Astrocyte of the hippocampus (primary cell): ENCODE measurements around the gene RORC.
A peak's percentile ranks its signal among the peaks of the same experiment; 100 is the strongest.

Experiments used
- DNase-seq: peaks from one replicate; pipeline ENCODE4 v3.0.0; 2011; ENCODE audit warnings: low read depth, low spot score

The RORC gene

DNA sequence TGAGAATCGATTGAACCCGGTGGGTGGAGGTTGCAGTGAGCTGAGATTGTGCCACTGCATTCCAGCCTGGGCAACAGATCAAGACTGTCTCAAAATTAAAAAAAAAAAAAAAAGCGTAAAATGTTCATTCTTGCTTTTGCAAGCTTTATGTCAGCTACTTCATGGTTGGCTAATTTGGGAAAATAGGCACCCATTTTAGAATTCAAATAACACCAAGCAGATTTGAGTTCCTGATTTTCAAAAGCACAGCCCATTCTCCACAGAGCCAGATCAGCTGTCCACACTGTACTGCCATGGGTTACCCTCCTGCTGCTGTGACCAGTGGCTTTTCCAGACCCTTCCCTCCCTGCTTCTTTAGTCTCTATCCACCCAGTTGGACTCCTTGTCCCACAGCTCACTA is 17.5 kb upstream of the RORC start:
- DNase-seq = no peak

DNA sequence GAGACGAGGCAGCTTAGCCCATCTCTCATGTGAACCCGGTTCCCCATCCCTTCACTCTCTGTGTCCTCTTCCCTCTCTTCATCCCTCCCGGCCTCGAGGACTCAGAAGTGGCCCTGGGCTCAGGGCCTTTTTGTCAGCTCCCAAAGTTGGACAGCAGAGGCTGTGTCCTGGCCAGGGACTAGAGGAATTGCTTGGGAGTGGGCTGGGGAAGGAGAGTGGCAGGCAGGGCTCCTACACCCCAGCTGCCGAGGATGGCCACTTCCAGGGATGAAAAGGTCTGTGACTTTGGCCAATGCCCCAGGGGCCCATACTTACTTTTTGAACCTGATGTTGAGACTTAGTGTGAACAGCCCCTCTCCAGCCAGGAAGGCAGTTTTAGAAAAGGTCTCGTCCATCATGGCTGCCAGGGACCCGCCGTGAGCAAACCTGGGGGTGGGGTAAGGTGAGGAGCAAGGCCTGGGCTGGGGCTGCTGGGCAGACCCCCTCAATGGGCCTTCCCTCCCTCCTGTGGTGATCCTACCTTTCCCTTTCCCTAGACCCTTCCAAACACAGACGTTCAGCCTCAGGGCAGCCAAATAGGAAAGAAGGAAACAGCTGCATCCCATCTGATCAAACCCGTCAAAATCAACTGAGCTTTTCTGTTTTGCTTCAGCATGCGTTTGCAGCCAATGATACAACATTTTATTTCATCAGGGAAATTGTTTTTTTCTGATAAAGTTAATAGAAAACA is 16.4 kb upstream of the RORC start:
- DNase-seq = no peak

DNA sequence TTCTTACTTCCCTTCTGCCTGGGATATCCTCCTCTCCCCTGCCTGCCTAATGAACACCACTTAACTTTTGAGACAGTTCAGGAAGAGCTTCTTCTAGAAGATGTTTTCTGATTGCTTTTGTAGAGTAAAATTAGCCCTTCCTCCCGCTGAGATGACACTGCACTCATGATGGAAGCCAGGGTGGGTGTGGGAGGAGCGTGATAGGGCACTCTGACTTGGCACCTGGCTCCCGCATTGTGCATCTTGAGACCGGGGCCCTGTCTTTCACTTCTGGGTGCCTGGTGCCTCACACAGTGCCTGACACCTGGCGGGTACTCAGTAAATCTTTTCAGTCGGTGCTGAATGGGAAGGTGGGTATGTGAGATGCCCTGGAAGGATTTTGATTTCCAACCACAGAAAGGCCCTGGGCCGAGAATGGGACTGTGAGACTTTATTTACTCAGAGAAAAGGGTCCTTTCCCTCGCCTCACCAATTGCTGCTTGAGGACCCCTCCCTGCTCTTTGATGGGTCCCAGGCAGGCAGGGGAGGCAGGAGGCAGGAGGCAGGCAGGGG is 15.2 kb upstream of the RORC start:
- DNase-seq = no peak

DNA sequence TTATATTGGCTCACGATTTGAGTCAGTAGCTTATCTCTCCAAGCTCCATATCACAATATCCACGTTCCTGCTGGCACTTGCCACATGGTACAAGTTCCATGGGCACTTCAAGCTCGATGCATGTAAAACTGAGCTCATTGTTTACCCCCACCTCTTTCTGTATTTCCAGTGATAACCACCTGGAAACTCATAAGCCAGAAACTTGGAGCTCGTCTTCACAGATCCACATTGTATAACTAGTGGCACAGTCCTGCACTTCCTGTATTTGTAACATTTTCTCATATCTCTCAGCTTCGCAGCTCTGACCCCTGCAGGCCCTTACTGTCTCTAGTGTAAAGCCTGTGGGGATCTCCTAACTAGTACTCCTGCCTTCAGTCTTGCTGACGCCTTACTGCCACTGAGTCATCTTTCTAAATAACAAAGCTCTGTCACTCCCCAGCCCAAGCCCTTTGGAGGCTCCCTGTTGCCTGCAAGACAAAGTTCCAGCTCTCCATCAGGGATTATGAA is 14.5 kb upstream of the RORC start:
- DNase-seq = peak; percentile 66

DNA sequence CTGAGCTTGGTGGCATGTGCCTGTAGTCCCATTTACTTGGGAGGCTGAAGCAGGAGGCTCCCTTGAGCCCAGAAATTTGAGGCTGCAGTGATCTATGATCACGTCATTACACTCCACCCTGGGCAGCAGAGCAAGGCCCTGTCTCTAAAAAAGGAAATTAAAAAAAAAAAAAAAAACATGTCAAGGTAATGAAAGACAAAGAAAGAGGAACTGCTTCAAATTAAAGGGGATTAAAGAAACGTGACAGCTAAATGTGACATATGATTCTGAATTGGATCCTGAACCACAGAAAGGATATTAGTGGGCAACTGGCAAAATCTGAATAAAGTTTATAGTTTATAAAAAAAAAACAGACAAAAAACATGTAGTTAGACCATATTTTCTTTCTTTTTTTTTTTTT is 11.8 kb upstream of the RORC start:
- no peak for DNase-seq

DNA sequence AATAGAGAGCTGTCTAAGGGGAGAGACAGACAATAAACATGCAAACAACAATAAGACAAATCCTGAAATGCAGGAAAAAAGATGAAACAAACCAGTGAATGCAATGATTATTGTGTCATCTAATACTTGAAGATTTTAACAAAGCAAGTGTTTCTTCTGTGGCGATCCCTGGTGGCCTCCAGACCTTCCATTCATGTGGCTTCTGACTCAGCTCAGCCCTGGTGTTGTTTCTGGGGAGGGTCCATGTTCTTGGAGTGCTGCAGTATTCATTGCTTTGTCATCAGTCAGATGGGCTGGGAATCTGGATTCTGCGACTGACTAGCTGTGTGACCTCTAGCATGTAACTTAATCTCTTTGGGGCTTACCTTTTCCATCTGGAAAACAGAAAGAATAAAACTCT is 9.5 kb upstream of the RORC start:
- DNase-seq = peak; percentile 84

DNA sequence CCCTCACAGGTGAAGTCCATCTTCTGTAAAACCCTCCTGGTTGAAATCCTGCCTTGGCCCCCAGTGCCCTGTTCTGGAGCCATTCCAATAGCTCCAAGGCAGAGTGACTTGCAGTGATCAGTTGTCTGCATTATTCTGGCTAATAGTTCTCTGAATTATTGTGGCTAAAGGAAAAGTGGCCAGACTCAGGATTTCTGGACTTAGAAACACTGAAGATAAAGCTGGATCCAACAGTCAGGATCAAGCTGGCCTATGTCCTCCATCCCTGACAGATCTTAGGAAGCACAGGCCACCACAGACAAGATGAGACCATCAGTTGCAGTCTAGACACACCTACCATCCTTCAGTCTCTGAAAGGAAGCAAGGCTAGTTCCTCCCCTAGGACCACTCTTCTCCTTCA is 8.8 kb upstream of the RORC start:
- no peak for DNase-seq

DNA sequence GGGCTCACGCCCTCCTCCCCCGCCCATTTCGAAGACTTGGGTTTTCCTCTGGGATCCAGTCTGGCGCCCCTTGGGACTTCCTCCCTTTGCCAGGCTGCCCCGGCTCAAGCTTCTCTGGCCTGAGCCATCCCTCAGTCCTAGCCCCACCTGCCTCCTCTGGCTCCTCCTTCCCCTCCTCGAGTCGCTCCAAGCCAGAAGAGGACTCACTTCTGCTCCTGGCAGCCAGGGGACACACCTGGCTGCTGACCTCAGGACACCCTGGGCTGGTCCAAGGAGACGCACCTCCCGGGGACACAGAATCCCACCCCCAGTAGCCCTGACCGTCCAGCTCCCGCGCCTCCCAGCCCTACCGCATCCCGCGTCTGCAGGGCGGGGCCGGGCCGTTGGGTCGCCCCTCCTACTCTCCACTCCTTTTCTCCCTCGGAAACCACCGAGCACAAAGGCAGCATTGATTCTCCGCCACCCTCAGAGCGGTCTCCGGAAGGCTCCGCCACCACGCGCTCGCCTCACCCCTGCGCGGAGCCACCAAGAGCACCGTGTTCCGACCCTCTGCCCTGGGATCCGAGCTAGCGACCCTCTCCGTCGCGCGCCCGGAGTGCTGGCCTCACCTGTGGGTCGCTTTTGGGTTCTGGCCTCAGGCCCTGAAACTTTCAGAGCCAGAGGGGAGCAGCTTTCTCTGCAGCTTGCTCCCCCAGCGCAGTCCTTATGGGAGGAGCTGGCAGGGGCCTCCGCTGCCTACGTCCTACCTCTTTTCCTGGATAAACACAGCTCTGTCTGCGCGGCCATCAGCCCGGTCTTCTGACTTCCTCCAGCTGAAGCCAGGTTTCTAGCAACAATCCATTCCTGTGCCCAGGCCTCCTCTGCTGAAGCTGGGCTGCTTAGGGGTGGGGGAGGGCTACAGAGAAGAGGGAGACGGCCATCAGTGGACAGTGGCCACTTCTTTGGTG is 8.1 kb upstream of the RORC start, which contains the start of gene C2CD4D:
C2CD4D (minus strand) TSS at position 364 of the 947 bp plus-strand sequence. CDS start 831 bp downstream, outside the sequence.
- peak; percentile 72 for DNase-seq

DNA sequence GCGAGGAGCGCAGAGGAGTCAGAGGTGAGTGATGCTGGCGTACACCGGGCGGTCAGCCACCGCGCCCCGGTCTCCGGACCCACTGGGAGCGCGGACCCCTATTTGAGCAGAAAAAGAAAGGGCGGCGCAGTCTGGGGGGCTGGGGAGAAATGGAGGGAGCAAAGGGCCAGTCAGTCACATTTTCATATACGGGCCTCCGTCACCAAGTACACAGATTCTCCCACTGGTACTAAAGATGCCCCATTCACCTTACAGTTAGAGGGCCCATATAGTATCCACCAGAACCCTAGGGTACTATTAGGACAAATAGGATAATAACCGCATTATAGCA is 7.4 kb upstream of the RORC start:
- DNase-seq = no peak

DNA sequence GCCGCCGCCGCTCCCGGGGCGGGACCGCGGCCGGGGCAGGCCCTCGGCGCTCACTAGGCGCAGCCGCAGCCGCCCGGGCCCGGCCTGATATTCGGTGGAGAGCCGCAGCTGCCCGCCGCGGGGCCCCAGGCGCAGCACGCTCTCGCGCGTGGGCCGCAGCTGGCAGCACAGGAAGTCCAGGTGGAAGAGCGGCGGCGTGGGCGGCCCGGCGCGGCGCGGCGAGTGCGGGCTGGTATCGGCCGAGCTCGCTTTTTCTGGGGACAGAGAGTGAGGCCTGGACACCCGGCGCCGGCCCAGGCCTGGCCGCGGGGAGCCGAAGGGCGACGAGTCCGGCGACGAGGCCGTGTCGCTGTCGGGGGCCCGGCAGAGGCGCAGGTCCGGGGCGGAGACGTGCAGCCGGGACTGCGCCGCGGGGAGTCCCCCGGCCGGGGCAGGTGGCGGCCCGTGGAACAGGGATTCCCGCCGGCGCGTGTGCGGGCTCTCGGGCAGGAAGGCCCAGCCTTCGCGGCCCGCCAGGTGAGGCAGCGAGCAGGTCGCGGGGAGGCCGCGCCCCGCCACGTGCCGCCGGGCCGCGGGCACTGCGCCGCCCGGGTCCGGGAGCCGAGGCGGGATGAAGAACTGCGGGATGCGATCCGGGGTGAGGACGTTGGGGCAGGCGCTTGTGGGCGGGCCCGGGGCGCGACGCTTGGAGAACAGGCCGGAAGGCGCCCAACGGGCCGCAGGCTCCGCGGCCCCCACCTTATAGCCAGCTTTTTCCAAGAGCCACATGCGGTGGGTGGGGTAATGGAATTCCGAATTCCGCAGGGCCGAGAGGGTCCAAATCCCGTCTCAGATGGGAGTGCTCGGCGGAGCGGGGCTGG is 6.8 kb upstream of the RORC start:
- DNase-seq = peak; percentile 50

DNA sequence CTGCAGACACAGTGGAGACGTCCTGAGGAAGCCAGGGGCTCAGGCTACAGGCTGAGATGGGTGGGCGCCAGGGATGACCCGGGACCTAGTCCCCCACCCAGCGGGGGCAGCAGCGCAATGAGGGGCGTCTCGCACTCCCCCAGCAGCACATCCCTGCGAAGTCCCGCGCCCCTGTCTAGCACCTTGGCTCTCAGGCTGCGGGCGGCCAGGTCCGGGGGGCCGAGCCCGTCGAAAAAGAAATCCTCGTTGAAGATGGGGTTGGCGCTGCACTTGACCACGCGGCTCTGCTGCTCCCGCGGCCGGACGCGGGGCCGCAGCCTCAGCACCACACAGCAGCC is 6.3 kb upstream of the RORC start:
- DNase-seq = no peak

DNA sequence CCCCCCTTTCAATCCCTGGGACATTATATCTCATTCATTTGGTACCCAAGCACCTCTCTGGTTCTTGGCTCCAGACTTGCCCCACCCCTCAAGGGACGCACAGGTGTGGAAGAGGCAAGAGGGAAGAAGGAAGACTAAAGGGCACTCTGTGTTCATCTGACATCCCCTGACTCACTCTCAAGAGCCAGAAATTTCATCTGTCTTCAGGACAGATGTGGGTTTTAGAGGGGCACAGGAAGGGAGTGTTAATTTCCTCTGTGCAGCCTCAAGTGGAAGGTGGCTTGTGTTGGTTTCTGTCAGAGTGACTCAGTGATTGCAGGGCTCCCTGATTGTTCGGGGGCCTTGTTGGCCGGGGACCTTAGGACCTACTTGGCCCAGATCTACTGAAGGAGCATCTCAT is 5.6 kb upstream of the RORC start:
- DNase-seq = no peak

DNA sequence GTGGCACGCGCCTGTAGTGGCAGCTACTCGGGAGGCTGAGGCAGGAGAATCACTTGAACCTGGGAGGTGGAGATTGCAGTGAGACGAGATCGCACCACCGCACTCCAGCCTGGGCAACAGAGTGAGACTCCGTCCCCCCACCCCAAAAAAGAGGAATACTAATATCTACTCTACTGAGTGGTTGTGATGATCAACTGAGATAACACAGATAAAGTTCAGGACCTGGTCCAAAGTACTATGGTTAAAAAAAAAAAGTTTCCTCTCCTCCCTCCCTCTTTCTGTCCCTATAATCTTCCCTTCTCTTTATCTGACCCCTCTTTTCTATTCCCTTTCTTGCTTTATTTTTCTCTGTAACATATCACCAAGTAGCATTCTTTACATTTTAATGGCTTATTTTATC is 4.0 kb upstream of the RORC start:
- no peak for DNase-seq

DNA sequence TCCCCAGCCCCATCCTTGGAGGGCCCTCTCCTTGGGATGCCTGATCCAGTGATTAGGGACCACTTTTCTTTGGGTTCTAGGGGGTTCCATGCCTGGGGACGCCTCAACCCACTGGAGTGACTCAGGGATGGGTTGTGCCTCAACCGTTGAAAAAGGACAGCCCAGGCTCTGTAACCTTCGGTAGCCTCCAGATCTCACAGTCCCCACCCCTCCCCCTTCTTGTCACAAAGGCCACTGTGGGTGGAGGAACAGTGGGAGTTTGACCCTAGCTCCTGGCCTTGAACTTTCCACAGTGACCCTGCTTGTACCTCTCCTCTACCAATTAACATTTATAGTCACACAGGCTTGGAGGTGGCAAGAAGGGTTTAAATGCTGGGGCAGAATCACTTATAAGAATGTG is 2.6 kb upstream of the RORC start:
- no peak for DNase-seq

DNA sequence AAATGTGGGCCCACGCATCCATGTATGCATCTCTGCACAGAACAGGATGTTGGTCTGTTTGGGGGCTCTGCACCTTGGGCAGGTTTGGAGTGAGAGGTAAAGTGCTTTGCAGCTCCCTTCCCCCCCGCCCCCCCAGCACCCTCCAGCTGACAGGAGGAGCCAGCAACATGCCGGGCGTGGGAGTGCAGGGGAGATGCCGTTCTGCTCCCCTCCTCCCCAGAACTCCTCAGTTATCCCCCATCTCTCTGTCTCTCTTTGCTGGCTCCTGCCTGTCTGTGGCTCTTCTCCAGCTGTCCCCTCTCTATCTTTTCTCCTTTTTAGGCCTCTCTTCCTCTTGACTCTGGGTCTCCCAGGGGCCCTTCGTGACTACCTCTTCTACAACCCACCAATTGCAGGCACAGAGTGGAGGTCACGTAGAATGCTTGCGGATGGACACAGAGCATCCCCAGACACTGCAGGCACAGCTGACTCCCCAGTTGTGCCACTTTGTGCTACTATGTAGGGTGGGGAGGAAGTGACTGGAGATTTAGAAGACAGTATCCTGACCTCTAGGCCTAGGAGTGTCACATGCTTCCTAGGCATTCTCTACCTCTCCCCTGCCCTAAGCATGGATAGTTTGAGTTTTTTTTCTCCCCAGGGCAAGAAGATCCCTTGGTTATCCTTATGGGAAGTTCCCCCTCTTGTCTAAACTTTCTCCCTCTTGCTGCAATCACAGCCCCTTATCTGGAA is 1.7 kb upstream of the RORC start:
- no peak for DNase-seq

DNA sequence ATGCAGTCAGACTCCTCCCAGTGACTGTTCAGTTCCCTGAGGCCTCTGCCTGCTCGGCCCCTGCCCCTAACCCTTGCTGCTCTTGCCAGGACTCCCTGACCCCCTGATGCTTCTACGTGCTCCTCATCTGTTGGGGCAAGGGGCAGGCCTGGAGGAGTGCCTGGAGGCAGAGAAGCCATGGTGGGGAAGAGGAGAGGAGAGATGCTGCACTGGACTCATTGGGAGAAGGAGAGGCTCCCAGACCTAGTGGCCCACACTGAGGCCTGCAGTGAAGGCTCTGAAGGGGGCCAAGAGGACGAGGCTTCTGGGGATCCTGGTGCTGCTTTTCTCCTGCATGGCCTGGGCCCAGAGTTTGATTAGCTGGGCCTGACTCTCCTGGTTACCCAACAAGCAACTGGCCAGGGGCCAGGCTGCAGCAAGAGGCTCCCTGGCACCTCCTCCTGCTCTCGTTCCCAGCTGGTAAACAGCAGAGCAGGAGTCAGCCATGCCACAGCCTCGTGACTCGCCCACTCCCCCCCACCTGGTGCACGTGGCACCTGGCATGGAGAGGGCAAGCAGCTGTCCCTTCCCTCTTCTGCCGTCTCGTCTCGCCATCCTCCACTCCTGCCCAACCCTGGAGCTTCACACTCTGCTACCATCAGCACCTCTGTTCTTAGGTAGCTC is 847 bp upstream of the RORC start:
- DNase-seq = peak; percentile 64

DNA sequence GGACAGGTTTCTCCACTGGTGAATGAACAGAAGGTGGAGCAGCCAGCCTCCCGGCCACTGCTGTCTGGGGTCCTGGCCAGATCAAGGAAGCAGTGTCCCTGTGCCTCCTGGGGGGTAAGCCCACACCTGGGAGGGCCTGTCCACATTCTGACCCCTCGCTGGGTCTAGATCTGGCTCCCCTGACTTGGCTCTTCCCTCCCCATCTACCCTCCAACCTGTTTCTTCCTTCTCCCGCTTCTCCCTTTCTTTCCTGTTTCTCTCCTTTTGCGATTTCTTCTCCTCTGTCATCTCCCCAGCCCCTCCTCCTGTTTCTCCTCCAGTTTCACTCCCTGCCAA is 378 bp downstream of the RORC start:
- no peak for DNase-seq

DNA sequence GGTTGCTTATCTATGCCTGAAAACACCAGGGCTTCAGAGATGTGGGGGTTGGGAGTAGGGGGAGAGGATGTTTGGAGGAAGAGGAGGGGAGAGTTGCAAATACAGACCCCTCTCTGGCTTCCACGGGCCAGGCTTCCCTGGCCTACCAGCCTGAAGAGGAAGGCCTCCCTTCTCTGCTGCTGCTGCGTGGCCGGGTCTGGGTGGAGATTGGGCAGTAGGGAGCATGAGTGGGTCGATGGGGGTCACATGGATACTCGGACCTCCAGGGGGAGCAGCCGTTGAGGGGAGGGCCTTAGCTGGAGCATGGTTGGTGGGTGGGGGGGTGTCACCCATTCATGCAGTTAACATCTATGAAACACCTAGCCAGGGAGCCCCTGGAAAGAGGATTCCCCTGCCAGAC is 1.5 kb downstream of the RORC start:
- no peak for DNase-seq

DNA sequence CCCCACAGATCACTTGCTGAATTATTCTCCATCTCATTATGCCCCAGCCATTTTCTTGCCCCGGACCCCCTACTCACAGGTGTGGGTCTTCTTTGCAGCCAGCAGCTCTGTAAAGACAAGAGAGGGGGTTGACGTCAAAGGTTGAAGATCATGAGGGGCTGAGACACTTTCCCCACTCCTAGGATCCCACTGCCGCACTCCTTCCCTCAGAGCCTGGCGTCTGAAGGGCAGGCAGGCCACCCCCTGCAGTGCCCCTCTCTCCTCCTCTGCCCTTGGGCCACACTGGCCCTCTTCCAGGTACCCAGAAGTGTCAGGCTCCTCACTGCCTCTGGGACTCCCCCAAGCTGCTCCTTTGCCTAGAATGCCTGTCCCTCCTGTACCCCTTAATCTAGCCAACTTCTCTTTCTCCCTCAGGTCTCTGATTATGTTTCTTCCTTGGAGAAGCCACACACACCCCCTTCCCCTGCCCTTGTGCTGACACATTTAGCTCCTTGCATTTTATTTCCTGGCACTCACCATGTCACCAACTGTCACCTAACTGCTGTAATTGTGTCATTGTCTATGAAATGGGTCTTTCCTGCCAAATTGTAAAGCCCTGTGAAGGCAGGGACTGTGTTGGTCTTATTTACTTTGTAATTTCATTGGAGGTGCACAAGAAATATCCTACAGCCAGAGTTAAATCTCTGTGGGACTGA is 2.1 kb downstream of the RORC start:
- no peak for DNase-seq

DNA sequence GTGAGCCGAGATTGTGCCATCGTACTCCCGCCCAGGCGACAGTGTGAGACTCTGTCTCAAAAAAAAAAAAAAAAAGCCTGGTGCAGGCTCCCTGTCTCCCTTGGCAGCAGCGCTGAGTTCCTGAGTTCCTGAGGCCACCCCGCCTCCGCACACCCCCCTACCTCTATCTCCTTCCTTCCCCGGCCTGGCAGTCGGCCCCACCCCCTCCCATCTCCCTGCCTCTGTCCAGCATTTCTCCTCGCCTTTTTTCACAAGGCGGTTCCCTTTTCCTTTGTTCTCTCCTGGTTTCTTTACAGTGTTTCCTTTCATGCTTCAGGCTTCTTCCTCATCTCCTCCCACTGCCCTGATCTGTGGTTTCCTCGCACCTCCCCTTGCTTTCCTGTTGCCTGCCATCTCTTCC is 2.7 kb downstream of the RORC start:
- DNase-seq = peak; percentile 75
